ENCODE results near the gene POLR2E. TPM values are rescaled to one million over a fixed set of nuclear protein-coding genes. Genes with fewer than 3 reads are reported as not detected.

The POLR2E gene
- total and polyA plus RNA-seq, 2 of the 13 experiments (the other 11 are each of a cell fraction or from before 2014, with no cell fraction given), result 140 to 272 TPM

- Histone ChIP-seq H3K27ac (ENCODE audit: extremely low read length, insufficient read depth, low read length) (no peak overlapping the region), H3K4me1 (ENCODE audit: insufficient read depth, low read length) (peaks cover 9% of the 10 kb centered on the region), H3K79me2 (ENCODE audit: insufficient read depth, low read length) (no peaks in the 10 kb centered on the region), H3K4me2 (ENCODE audit: low read depth, low read length) (no peak overlapping the region), H3K36me3 (replicated peaks in 1 of 2; ENCODE audit: control insufficient read depth in 1 of 2, insufficient read depth in 2 of 2, low read length in 2 of 2) (peaks cover 8 to 14% of the 10 kb centered on the region in 2 experiments; a peak in 4 of 5 replicates), H3K9me3 (ENCODE audit: low read length) (no peaks in the 10 kb centered on the region), H2AFZ (ENCODE audit: low read length) (no peak overlapping the region), H3K27me3 (ENCODE audit: control insufficient read depth in 1 of 2, insufficient read depth in 2 of 2, low read length in 2 of 2) (no peaks in the 10 kb centered on the region), H3K4me3 (replicated peaks in 1 of 3; ENCODE audit: insufficient read depth in 1 of 3, low read depth in 2 of 3, low read length in 3 of 3) (no peak overlapping the region), H3K9ac (ENCODE audit: insufficient read depth, low read depth, low read length) (no peak overlapping the region), H4K20me1 (ENCODE audit: insufficient read depth, low read length) (no peaks in the 10 kb centered on the region)
- intact Hi-C loops (cut with micrococcal nuclease; ENCODE audit: unreplicated experiment) (no loop called here), in situ Hi-C loops (cut with HindIII; ENCODE audit: extremely low pct_ligation_motif_present, low pct_unique_long_range_greater_than_20kb) (no loop called here)
- POLR2A ChIA-PET, result interaction anchor here (1.2 to 2.1 kb wide), 4 partner anchors 9 to 29 kb away, joined by 3 to 8 read pairs (median 6); no protein-coding TSS in a partner anchor
- no peak for DNase-seq (ENCODE audit: low spot score)
- CTCF ChIA-PET (ENCODE audit: low intra/inter-chr PET ratio, low total read pairs), result no interaction called here
- BruUV-seq (replicated peaks), result no TSS peak
- TF ChIP-seq ZFP36 (IDR thresholded peaks at IDR 0.05; ENCODE audit: borderline replicate concordance, low read depth, low read length, partially characterized antibody), result no peak
- no peak for TF ChIP-seq BCLAF1 (IDR thresholded peaks at IDR 0.05)
- 0 out of 2 replicates have a peak, but pooled peaks have one; percentile 29 for TF ChIP-seq HNRNPL (IDR thresholded peaks at IDR 0.05; ENCODE audit: low read depth, low read length)
- 0 out of 2 replicates have a peak, but pooled peaks have one; percentile 28 for TF ChIP-seq ZNF572 (CRISPR knock-in tag; IDR thresholded peaks at IDR 0.05)
- TF ChIP-seq ZNF20 (CRISPR knock-in tag; IDR thresholded peaks at IDR 0.05), result no peak
- TF ChIP-seq ZNF605 (CRISPR knock-in tag; IDR thresholded peaks at IDR 0.05), result no peak
- peak; percentile 63 for TF ChIP-seq RBM22 (optimal IDR thresholded peaks at IDR 0.05; ENCODE audit: low read length)
- no peak for TF ChIP-seq PPARG (CRISPR knock-in tag; conservative IDR thresholded peaks at IDR 0.05)
- no peak for TF ChIP-seq ZNF382 (CRISPR knock-in tag; IDR thresholded peaks at IDR 0.05; ENCODE audit: borderline replicate concordance)
- TF ChIP-seq AGO2 (optimal IDR thresholded peaks at IDR 0.05; ENCODE audit: low read depth, low read length), result peak; percentile 64
- no peak for TF ChIP-seq GATAD1 (CRISPR knock-in tag; IDR thresholded peaks at IDR 0.05)
- peak; percentile 39 for TF ChIP-seq AGO1 (IDR thresholded peaks at IDR 0.05; ENCODE audit: low read depth, low read length, poor library complexity, severe bottlenecking)
- TF ChIP-seq U2AF2 (IDR thresholded peaks at IDR 0.05; ENCODE audit: low read depth, low read length), result no peak
- TF ChIP-seq ZFYVE20 (CRISPR knock-in tag; IDR thresholded peaks at IDR 0.05; ENCODE audit: borderline replicate concordance, low read depth), result no peak
- WGBS (ENCODE audit: low lambda C conversion rate), result 95% methylated on average over 27 of the region's 43 CpGs
- ATAC-seq, result no peak
- FAIRE-seq, result no peak
Measured at GRCh38 chr19:1084024-1084868, 10.9 kb downstream of the POLR2E start.
